Mammary epithelial cell (primary cell): Measurements from ENCODE around the gene GRID2.

Experiments used
- EZH2 ChIP-seq: IDR thresholded peaks from 2 replicates; pipeline ENCODE4 v1.6.1; 2012; ENCODE audit warnings: low read length, inconsistent platforms, borderline replicate concordance
- TF ChIP-seq, protein P1 (sequence below), 2 donors: IDR thresholded peaks in 1 of 2; conservative IDR thresholded peaks in 1 of 2; 2 replicates each; pipeline ENCODE4 v1.5.1; 2011 to 2012; ENCODE audit warnings: inconsistent platforms in 2 of 2, low read length in 2 of 2, mild to moderate bottlenecking in 2 of 2, control low read depth in 1 of 2, low read depth in 1 of 2; ENCODE audit not compliant: insufficient read depth in 1 of 2; ENCODE audit errors: extremely low read depth in 1 of 2

DNA sequence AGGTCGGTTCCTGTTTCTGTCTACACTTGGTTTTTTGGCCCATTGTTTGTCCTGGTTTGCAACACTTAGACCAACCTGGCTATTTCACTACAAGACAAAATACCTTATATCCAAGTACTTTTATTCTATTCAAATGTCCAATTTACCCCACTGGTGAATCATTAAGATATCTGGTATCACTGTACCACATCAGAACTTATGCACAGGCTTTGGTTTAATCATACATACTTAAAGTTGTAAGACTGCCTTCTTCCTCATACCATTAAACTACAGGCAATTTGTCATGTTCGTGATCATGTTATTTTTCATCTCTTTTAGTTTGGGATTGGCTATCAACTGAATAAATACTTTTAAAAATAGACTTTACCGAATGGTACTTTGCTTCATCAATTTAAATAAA is 1471.8 kb downstream of the GRID2 start:
- TF ChIP-seq, protein P1, sequence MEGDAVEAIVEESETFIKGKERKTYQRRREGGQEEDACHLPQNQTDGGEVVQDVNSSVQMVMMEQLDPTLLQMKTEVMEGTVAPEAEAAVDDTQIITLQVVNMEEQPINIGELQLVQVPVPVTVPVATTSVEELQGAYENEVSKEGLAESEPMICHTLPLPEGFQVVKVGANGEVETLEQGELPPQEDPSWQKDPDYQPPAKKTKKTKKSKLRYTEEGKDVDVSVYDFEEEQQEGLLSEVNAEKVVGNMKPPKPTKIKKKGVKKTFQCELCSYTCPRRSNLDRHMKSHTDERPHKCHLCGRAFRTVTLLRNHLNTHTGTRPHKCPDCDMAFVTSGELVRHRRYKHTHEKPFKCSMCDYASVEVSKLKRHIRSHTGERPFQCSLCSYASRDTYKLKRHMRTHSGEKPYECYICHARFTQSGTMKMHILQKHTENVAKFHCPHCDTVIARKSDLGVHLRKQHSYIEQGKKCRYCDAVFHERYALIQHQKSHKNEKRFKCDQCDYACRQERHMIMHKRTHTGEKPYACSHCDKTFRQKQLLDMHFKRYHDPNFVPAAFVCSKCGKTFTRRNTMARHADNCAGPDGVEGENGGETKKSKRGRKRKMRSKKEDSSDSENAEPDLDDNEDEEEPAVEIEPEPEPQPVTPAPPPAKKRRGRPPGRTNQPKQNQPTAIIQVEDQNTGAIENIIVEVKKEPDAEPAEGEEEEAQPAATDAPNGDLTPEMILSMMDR (conservative IDR thresholded peaks at IDR 0.05 in 1 of 2, IDR thresholded peaks at IDR 0.05 in 1 of 2; ENCODE audit: extremely low read depth in 1 of 2, insufficient read depth in 1 of 2, low read depth in 1 of 2, low read length in 2 of 2) = no peak
- no peak for TF ChIP-seq EZH2
